Liver (tissue), 9 donors: ENCODE measurements around the gene ABCB9. TPM values are rescaled to one million over a fixed set of nuclear protein-coding genes. Genes with fewer than 3 reads are reported as not detected.

Source experiments
- DNase-seq: peaks from one replicate; pipeline ENCODE4 v3.0.0-alpha.2; 2017; ENCODE audit warnings: low spot score
- H3K27ac ChIP-seq, 2 donors: one replicate each; pipeline ENCODE4 v1.7.0; 2013; ENCODE audit warnings: inconsistent platforms in 2 of 2, low read length in 2 of 2, control low read depth in 1 of 2, low read depth in 1 of 2, mild to moderate bottlenecking in 1 of 2
- H3K27me3 ChIP-seq, 4 donors: one replicate each; pipeline versions ENCODE4 v1.6.1 to v1.7.0; 2013; ENCODE audit warnings: low read length in 3 of 4, inconsistent platforms in 1 of 4, mild to moderate bottlenecking in 1 of 4, moderate library complexity in 1 of 4; ENCODE audit not compliant: control insufficient read depth in 4 of 4, insufficient read depth in 4 of 4
- H3K36me3 ChIP-seq, 4 donors: one replicate each; pipeline versions ENCODE4 v1.6.1 to v1.7.0; 2013; ENCODE audit warnings: low read length in 3 of 4, mild to moderate bottlenecking in 3 of 4, low read depth in 1 of 4, moderate library complexity in 1 of 4; ENCODE audit not compliant: control insufficient read depth in 4 of 4, insufficient read depth in 3 of 4
- H3K4me1 ChIP-seq, 4 donors: one replicate each; pipeline versions ENCODE4 v1.6.1 to v1.7.0; 2013; ENCODE audit warnings: low read length in 3 of 4, mild to moderate bottlenecking in 3 of 4, moderate library complexity in 1 of 4; ENCODE audit not compliant: control insufficient read depth in 4 of 4, insufficient read depth in 4 of 4
- H3K4me3 ChIP-seq, 3 donors: one replicate each; pipeline versions ENCODE4 v1.6.1 to v1.7.0; 2013; ENCODE audit warnings: low read length in 3 of 3, control low read depth in 1 of 3, low read depth in 1 of 3, mild to moderate bottlenecking in 1 of 3
- H3K9ac ChIP-seq, 2 donors: one replicate each; pipeline ENCODE4 v1.7.0; 2013; ENCODE audit warnings: low read length in 2 of 2, mild to moderate bottlenecking in 2 of 2, moderate library complexity in 2 of 2, control low read depth in 1 of 2, low read depth in 1 of 2
- H3K9me3 ChIP-seq, 4 donors: one replicate each; pipeline versions ENCODE4 v1.6.1 to v1.7.0; 2013; ENCODE audit warnings: low read length in 3 of 4; ENCODE audit not compliant: control insufficient read depth in 4 of 4
- FOXA1 ChIP-seq: IDR thresholded peaks from 2 replicates; pipeline ENCODE4 v1.6.1; 2016; ENCODE audit warnings: antibody characterized with exemption
- FOXA2 ChIP-seq: IDR thresholded peaks from 2 replicates; pipeline ENCODE4 v1.6.1; 2016; ENCODE audit warnings: antibody characterized with exemption
- GABPA ChIP-seq, 2 donors: IDR thresholded peaks in 1 of 2; conservative IDR thresholded peaks in 1 of 2; 2 replicates each; pipeline ENCODE4 v1.6.1; 2016; ENCODE audit warnings: antibody characterized with exemption in 2 of 2, mild to moderate bottlenecking in 1 of 2, moderate library complexity in 1 of 2
- HNF4A ChIP-seq, 2 donors: conservative IDR thresholded peaks; 2 replicates each; pipeline ENCODE4 v1.6.1; 2016; ENCODE audit warnings: antibody characterized with exemption in 2 of 2, mild to moderate bottlenecking in 2 of 2
- HNF4G ChIP-seq: IDR thresholded peaks from 2 replicates; pipeline ENCODE4 v1.6.1; 2016; ENCODE audit warnings: antibody characterized with exemption
- JUND ChIP-seq, 2 donors: IDR thresholded peaks; 2 replicates each; pipeline ENCODE4 v1.6.1; 2016; ENCODE audit warnings: antibody characterized with exemption in 2 of 2
- NR2F2 ChIP-seq: IDR thresholded peaks from 2 replicates; pipeline ENCODE4 v1.6.1; 2016; ENCODE audit warnings: antibody characterized with exemption
- RAD21 ChIP-seq, 2 donors: IDR thresholded peaks; 2 replicates each; pipeline ENCODE4 v1.6.1; 2016; ENCODE audit warnings: antibody characterized with exemption in 2 of 2, mild to moderate bottlenecking in 2 of 2
- RXRA ChIP-seq, 2 donors: IDR thresholded peaks; 2 replicates each; pipeline ENCODE4 v1.6.1; 2017 to 2018; ENCODE audit warnings: antibody characterized with exemption in 2 of 2, mild to moderate bottlenecking in 1 of 2
- TAF1 ChIP-seq: conservative IDR thresholded peaks from 2 replicates; pipeline ENCODE4 v1.6.1; 2016; ENCODE audit warnings: antibody characterized with exemption, mild to moderate bottlenecking
- YY1 ChIP-seq: IDR thresholded peaks from 2 replicates; pipeline ENCODE4 v1.6.1; 2016; ENCODE audit warnings: antibody characterized with exemption, mild to moderate bottlenecking
- WGBS: extraction: QIAGEN DNeasy Blood & Tissue Kit; methylation state at CpG from one replicate; pipeline ENCODE4 v1.1.7; 2013; 5-methylcytosine and 5-hydroxymethylcytosine counted together
- polyA plus RNA-seq, 2 donors: library from polyadenylated mRNA; stranded (reverse) in 1 of 2; unstranded in 1 of 2; fragments of 200-250 nt in 1 of 2; fragments of >200 nt in 1 of 2; fragmentation: Nextera tagmentation in 1 of 2; extraction: Ambion mirVana in 1 of 2; gene quantifications; one replicate each; pipeline versions ENCODE4 v1.2.1 to v1.2.3, GENCODE V29; 2013 to 2015
- total RNA-seq, 2 donors: library from RNA; depleted of rRNA; stranded (reverse); fragments of >200 nt; gene quantifications; one replicate each; pipeline ENCODE4 v1.2.3, GENCODE V29; 2014
- TF ChIP-seq, protein P1 (sequence below): IDR thresholded peaks from 2 replicates; pipeline ENCODE4 v1.6.1; 2016; ENCODE audit warnings: antibody characterized with exemption, mild to moderate bottlenecking
- TF ChIP-seq, protein P2 (sequence below): fragments of 150-350 bp; IDR thresholded peaks from 2 replicates; pipeline ENCODE4 v1.5.1; 2017; ENCODE audit warnings: improper control_type of control experiment, low read depth, low read length; ENCODE audit not compliant: missing input control
- TF ChIP-seq, protein P3 (sequence below): IDR thresholded peaks from 2 replicates; pipeline ENCODE4 v1.6.1; 2016; ENCODE audit warnings: antibody characterized with exemption
- TF ChIP-seq, protein P4 (sequence below): IDR thresholded peaks from 2 replicates; pipeline ENCODE4 v1.6.1; 2016; ENCODE audit warnings: antibody characterized with exemption
- TF ChIP-seq, protein P5 (sequence below): IDR thresholded peaks from 2 replicates; pipeline ENCODE4 v1.6.1; 2016; ENCODE audit warnings: antibody characterized with exemption
- donor health status: healthy.
- donor health status: healthy.
- donor health status: healthy.
- donor health status: healthy.
- donor health status: healthy.

Gene ABCB9
- total and polyA plus RNA-seq, 4 donors, result 0.29 to 3.3 (median 1.3) TPM

DNA sequence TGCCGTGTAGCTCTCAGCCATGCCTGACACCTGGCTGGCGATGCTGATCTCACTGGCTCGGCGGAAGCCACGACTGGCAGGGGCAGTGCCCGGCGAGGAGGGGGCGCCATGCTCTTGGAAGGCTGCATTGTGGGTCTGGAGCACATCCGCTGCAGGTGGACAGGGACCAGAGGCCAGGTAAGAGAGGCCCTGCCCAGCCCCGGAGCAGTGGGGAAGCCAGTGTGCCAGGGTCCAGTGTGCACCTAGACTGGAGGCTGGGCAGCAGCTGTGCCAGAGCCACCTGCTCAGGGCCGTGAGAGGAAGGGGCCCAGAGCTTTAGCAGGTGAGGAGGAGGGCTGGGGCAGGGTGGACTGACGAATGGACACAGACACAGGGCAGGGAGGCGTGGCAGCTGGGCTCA, 24.3 kb upstream of the ABCB9 start:
- H3K9ac ChIP-seq, result no peak overlapping the region
- WGBS, result 91% methylated on average over 13 of the region's 13 CpGs
- H3K27me3 ChIP-seq, result no peaks in the 10 kb centered on the region
- H3K4me1 ChIP-seq, result peaks cover 6 to 45% (median 27%) of the 10 kb centered on the region in 4 donors
- no peaks in the 10 kb centered on the region for H3K9me3 ChIP-seq
- peaks cover 8 to 43% (median 21%) of the 10 kb centered on the region in 4 donors for H3K36me3 ChIP-seq
- no peak overlapping the region for H3K27ac ChIP-seq
- no peak for DNase-seq
- H3K4me3 ChIP-seq, result no peak overlapping the region
- TF ChIP-seq GABPA (IDR thresholded peaks at IDR 0.05 in 1 of 2, conservative IDR thresholded peaks at IDR 0.05 in 1 of 2) (no peak), RXRA (IDR thresholded peaks at IDR 0.05) (no peak), HNF4G (no peak), YY1 (no peak), HNF4A (conservative IDR thresholded peaks at IDR 0.05) (no peak), FOXA2 (no peak)
- TF ChIP-seq, protein P1, sequence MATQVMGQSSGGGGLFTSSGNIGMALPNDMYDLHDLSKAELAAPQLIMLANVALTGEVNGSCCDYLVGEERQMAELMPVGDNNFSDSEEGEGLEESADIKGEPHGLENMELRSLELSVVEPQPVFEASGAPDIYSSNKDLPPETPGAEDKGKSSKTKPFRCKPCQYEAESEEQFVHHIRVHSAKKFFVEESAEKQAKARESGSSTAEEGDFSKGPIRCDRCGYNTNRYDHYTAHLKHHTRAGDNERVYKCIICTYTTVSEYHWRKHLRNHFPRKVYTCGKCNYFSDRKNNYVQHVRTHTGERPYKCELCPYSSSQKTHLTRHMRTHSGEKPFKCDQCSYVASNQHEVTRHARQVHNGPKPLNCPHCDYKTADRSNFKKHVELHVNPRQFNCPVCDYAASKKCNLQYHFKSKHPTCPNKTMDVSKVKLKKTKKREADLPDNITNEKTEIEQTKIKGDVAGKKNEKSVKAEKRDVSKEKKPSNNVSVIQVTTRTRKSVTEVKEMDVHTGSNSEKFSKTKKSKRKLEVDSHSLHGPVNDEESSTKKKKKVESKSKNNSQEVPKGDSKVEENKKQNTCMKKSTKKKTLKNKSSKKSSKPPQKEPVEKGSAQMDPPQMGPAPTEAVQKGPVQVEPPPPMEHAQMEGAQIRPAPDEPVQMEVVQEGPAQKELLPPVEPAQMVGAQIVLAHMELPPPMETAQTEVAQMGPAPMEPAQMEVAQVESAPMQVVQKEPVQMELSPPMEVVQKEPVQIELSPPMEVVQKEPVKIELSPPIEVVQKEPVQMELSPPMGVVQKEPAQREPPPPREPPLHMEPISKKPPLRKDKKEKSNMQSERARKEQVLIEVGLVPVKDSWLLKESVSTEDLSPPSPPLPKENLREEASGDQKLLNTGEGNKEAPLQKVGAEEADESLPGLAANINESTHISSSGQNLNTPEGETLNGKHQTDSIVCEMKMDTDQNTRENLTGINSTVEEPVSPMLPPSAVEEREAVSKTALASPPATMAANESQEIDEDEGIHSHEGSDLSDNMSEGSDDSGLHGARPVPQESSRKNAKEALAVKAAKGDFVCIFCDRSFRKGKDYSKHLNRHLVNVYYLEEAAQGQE, result no peak
- TF ChIP-seq, protein P2, sequence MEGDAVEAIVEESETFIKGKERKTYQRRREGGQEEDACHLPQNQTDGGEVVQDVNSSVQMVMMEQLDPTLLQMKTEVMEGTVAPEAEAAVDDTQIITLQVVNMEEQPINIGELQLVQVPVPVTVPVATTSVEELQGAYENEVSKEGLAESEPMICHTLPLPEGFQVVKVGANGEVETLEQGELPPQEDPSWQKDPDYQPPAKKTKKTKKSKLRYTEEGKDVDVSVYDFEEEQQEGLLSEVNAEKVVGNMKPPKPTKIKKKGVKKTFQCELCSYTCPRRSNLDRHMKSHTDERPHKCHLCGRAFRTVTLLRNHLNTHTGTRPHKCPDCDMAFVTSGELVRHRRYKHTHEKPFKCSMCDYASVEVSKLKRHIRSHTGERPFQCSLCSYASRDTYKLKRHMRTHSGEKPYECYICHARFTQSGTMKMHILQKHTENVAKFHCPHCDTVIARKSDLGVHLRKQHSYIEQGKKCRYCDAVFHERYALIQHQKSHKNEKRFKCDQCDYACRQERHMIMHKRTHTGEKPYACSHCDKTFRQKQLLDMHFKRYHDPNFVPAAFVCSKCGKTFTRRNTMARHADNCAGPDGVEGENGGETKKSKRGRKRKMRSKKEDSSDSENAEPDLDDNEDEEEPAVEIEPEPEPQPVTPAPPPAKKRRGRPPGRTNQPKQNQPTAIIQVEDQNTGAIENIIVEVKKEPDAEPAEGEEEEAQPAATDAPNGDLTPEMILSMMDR, result no peak
- TF ChIP-seq, protein P3, sequence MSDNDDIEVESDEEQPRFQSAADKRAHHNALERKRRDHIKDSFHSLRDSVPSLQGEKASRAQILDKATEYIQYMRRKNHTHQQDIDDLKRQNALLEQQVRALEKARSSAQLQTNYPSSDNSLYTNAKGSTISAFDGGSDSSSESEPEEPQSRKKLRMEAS, result no peak

DNA sequence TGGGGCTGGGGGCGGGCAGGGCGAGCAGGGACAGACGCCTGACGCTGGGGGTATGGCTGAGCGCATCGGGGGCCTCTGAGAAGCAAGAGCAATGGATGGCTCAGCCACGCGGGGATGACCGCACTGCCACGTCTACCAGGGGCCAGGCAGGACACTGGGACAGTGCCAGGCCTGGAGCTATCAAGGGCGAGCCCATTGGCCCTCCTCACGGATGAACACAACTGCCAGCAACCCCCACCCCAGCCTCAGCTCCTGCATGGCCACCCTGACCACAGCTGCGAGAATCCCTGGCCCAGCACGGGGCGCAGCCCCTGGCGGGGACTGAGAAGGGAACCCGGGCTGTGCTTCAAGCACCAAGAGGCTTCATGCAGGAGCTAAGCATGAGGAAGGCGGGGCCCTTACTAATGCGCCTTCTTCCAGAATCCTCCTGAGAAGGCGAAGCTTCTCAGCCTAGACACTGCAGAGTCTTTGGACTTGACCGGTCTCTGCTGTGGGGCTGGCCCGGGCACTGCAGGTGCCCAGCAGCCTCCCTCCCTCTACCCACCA, 23.7 kb upstream of the ABCB9 start:
- DNase-seq, result no peak
- 93% methylated on average over 22 of the region's 22 CpGs for WGBS
- Histone ChIP-seq H3K36me3 (peaks cover 11 to 44% (median 21%) of the 10 kb centered on the region in 4 donors), H3K9me3 (no peaks in the 10 kb centered on the region), H3K27me3 (no peaks in the 10 kb centered on the region), H3K4me1 (peaks cover 3 to 45% (median 27%) of the 10 kb centered on the region in 4 donors), H3K27ac (no peak overlapping the region), H3K4me3 (no peak overlapping the region), H3K9ac (no peak overlapping the region)
- TF ChIP-seq NR2F2 (no peak), TAF1 (no peak), FOXA1 (no peak), YY1 (no peak), RXRA (IDR thresholded peaks at IDR 0.05) (no peak), GABPA (IDR thresholded peaks at IDR 0.05 in 1 of 2, conservative IDR thresholded peaks at IDR 0.05 in 1 of 2) (no peak), JUND (IDR thresholded peaks at IDR 0.05) (no peak), RAD21 (IDR thresholded peaks at IDR 0.05) (no peak)
- TF ChIP-seq, protein P1, result no peak
- TF ChIP-seq, protein P4, sequence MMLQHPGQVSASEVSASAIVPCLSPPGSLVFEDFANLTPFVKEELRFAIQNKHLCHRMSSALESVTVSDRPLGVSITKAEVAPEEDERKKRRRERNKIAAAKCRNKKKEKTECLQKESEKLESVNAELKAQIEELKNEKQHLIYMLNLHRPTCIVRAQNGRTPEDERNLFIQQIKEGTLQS, result no peak
- TF ChIP-seq, protein P5, sequence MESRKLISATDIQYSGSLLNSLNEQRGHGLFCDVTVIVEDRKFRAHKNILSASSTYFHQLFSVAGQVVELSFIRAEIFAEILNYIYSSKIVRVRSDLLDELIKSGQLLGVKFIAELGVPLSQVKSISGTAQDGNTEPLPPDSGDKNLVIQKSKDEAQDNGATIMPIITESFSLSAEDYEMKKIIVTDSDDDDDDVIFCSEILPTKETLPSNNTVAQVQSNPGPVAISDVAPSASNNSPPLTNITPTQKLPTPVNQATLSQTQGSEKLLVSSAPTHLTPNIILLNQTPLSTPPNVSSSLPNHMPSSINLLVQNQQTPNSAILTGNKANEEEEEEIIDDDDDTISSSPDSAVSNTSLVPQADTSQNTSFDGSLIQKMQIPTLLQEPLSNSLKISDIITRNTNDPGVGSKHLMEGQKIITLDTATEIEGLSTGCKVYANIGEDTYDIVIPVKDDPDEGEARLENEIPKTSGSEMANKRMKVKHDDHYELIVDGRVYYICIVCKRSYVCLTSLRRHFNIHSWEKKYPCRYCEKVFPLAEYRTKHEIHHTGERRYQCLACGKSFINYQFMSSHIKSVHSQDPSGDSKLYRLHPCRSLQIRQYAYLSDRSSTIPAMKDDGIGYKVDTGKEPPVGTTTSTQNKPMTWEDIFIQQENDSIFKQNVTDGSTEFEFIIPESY, result no peak
- TF ChIP-seq, protein P2, result no peak
